ENCODE results near the gene ISM1. TPM values are rescaled to one million over a fixed set of nuclear protein-coding genes. Genes with fewer than 3 reads are reported as not detected.

Gene ISM1
- under 0.01 and 0.07 TPM in 2 replicates for total RNA-seq

DNA sequence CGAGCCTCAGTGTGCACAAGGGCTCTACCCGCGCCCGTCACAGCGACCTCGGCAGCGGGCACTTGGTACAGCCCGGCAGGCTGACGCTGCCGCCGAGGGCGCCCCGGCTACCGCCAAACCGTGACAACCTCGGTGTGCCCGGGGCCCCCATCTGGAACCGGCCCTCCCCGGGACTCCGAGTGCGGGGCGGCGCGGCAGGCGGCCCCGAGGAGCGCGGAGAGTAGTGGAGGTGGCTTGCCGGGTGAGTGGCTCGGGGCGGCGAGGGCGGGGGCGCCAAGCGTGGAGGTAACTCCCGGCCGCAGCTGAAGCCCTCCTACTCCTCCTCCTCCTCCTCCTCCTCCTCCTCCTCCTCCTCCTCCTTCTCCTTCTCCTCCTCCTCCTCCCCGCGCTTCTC, at the start of gene ISM1:
Gene ISM1 (plus strand): TSS at position 371 of the 394 bp plus-strand sequence. CDS start 503 bp downstream, outside the sequence.

Other genes starting within 250 kb of the ISM1 start
- 3.8 and 3.9 TPM in 2 replicates for gene SPTLC3, start 212.3 kb upstream of the ISM1 start, total RNA-seq